ENCODE data around the gene FOXL2. TPM values are rescaled to one million over a fixed set of nuclear protein-coding genes. Genes with fewer than 3 reads are reported as not detected.

The FOXL2 gene
- total and polyA plus RNA-seq, 2 of the 13 experiments (the other 11 are each of a cell fraction or from before 2014, with no cell fraction given) = not detected

DNA sequence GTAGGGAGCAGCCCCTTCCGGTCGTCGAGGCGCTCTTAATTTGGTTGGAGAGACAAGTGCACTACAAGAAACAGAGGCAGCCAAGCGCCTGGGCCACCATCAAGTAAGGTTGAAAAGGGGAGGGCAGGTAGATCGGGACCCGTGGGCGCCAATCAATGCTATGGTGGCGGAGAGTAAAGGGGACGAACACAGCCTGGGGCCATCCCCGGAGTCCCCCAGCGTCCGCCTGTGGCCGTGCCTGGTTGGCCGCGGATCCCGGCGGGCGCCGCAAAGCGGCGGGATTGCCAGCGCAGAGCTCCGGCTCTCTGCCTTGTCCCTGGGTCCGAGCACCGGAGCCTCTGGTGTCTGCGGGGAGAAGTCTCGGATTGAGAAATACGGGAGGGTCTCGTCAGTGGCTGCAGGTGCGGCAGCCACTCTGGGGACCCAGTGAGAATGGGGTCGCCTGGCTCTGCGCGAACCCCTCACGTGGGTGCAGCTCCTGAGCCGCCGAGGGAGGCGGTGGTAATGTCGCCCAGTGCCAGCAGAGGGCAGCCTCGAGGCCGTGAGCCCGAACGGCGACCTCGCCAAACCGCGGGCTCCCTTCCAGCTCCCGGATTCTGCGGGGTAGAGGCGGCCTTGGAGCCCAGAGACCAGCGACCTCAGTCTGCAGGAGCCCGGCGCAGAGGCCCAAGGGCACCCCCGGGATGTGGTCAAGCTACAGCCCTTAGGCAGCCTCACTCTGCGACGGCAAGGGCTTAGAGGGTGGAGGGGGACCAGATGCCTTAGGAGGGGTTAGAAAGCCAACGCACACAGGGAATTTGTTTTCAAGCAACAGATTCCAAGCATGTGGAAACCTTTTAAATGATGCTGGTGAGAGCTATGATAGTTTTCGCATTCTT, 10.8 kb downstream of the FOXL2 start (continued):
- TF ChIP-seq ZNF749 (CRISPR knock-in tag; IDR thresholded peaks at IDR 0.05; ENCODE audit: borderline replicate concordance) (peak; percentile 33; the same call in 1 of the 2 replicates), FOXJ3 (CRISPR knock-in tag; IDR thresholded peaks at IDR 0.05; ENCODE audit: borderline replicate concordance) (0 out of 2 replicates have a peak, but pooled peaks have one; percentile 32), ZNF331 (CRISPR knock-in tag; IDR thresholded peaks at IDR 0.05) (0 out of 2 replicates have a peak, but pooled peaks have one; percentile 32), NFKB2 (CRISPR knock-in tag; IDR thresholded peaks at IDR 0.05; ENCODE audit: borderline replicate concordance) (peak; percentile 42; the same call in 1 of the 2 replicates), THAP11 (CRISPR knock-in tag; IDR thresholded peaks at IDR 0.05) (0 out of 2 replicates have a peak, but pooled peaks have one; percentile 36), BHLHE40 (IDR thresholded peaks at IDR 0.05; ENCODE audit: low read length) (peak; percentile 49; the same call in 1 of the 2 replicates), ZMYM2 (CRISPR knock-in tag; IDR thresholded peaks at IDR 0.05) (0 out of 2 replicates have a peak, but pooled peaks have one; percentile 38), TARDBP (CRISPR knock-in tag; IDR thresholded peaks at IDR 0.05) (0 out of 2 replicates have a peak, but pooled peaks have one; percentile 2), ZNF224 (CRISPR knock-in tag; IDR thresholded peaks at IDR 0.05) (peak; percentile 75; the same call in 1 of the 2 replicates), ZNF589 (CRISPR knock-in tag; conservative IDR thresholded peaks at IDR 0.05) (no peak), SMC3 (IDR thresholded peaks at IDR 0.05; ENCODE audit: low read length) (peak; percentile 5; the same call in 1 of the 2 replicates), RAD21 (CRISPR knock-in tag; IDR thresholded peaks at IDR 0.05) (peak; percentile 74), MBD4 (IDR thresholded peaks at IDR 0.05; ENCODE audit: borderline replicate concordance, low read length) (no peak), RCOR2 (CRISPR knock-in tag; IDR thresholded peaks at IDR 0.05) (0 out of 2 replicates have a peak, but pooled peaks have one; percentile 34), ZNF225 (CRISPR knock-in tag; IDR thresholded peaks at IDR 0.05) (peak; percentile 24; the same call in 1 of the 2 replicates), SAP130 (CRISPR knock-in tag; IDR thresholded peaks at IDR 0.05; ENCODE audit: low read depth) (peak; percentile 27; the same call in 1 of the 2 replicates), SALL2 (CRISPR knock-in tag; IDR thresholded peaks at IDR 0.05) (peak; percentile 71; the same call in 1 of the 2 replicates)
- TF ChIP-seq, protein P1, sequence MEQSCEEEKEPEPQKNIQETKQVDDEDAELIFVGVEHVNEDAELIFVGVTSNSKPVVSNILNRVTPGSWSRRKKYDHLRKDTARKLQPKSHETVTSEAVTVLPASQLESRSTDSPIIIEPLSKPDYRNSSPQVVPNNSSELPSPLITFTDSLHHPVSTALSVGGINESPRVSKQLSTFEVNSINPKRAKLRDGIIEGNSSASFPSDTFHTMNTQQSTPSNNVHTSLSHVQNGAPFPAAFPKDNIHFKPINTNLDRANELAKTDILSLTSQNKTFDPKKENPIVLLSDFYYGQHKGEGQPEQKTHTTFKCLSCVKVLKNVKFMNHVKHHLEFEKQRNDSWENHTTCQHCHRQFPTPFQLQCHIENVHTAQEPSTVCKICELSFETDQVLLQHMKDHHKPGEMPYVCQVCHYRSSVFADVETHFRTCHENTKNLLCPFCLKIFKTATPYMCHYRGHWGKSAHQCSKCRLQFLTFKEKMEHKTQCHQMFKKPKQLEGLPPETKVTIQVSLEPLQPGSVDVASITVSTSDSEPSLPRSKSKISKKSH (CRISPR knock-in tag; IDR thresholded peaks at IDR 0.05; ENCODE audit: borderline replicate concordance) = peak; percentile 59; the same call in 1 of the 2 replicates
- TF ChIP-seq, protein P2, sequence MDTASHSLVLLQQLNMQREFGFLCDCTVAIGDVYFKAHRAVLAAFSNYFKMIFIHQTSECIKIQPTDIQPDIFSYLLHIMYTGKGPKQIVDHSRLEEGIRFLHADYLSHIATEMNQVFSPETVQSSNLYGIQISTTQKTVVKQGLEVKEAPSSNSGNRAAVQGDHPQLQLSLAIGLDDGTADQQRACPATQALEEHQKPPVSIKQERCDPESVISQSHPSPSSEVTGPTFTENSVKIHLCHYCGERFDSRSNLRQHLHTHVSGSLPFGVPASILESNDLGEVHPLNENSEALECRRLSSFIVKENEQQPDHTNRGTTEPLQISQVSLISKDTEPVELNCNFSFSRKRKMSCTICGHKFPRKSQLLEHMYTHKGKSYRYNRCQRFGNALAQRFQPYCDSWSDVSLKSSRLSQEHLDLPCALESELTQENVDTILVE (CRISPR knock-in tag; IDR thresholded peaks at IDR 0.05) = no peak
- TF ChIP-seq, protein P3, sequence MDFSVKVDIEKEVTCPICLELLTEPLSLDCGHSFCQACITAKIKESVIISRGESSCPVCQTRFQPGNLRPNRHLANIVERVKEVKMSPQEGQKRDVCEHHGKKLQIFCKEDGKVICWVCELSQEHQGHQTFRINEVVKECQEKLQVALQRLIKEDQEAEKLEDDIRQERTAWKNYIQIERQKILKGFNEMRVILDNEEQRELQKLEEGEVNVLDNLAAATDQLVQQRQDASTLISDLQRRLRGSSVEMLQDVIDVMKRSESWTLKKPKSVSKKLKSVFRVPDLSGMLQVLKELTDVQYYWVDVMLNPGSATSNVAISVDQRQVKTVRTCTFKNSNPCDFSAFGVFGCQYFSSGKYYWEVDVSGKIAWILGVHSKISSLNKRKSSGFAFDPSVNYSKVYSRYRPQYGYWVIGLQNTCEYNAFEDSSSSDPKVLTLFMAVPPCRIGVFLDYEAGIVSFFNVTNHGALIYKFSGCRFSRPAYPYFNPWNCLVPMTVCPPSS (IDR thresholded peaks at IDR 0.05) = no peak
- TF ChIP-seq, protein P4, sequence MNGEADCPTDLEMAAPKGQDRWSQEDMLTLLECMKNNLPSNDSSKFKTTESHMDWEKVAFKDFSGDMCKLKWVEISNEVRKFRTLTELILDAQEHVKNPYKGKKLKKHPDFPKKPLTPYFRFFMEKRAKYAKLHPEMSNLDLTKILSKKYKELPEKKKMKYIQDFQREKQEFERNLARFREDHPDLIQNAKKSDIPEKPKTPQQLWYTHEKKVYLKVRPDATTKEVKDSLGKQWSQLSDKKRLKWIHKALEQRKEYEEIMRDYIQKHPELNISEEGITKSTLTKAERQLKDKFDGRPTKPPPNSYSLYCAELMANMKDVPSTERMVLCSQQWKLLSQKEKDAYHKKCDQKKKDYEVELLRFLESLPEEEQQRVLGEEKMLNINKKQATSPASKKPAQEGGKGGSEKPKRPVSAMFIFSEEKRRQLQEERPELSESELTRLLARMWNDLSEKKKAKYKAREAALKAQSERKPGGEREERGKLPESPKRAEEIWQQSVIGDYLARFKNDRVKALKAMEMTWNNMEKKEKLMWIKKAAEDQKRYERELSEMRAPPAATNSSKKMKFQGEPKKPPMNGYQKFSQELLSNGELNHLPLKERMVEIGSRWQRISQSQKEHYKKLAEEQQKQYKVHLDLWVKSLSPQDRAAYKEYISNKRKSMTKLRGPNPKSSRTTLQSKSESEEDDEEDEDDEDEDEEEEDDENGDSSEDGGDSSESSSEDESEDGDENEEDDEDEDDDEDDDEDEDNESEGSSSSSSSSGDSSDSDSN (CRISPR knock-in tag; IDR thresholded peaks at IDR 0.05) = peak; percentile 79
- TF ChIP-seq, protein P5, sequence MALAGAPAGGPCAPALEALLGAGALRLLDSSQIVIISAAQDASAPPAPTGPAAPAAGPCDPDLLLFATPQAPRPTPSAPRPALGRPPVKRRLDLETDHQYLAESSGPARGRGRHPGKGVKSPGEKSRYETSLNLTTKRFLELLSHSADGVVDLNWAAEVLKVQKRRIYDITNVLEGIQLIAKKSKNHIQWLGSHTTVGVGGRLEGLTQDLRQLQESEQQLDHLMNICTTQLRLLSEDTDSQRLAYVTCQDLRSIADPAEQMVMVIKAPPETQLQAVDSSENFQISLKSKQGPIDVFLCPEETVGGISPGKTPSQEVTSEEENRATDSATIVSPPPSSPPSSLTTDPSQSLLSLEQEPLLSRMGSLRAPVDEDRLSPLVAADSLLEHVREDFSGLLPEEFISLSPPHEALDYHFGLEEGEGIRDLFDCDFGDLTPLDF (CRISPR knock-in tag; IDR thresholded peaks at IDR 0.05) = 0 out of 2 replicates have a peak, but pooled peaks have one; percentile 30
